Keratinocyte (primary cell): ENCODE measurements around the gene EXOC3L2. TPM values are rescaled to one million over a fixed set of nuclear protein-coding genes. Genes with fewer than 3 reads are reported as not detected.

Source experiments
- DNase-seq: peaks from one replicate; pipeline ENCODE4 v3.0.0-alpha.2; 2011; ENCODE audit warnings: low read depth, missing footprints, low spot score
- FAIRE-seq: peaks from 2 replicates; lab custom pipeline; 2011; peaks lifted over from hg19 to GRCh38; lab: Jason Lieb, UNC
- H2AFZ ChIP-seq: 2 replicates; pipeline ENCODE4 v1.6.0; 2012; ENCODE audit warnings: low read length, control low read depth, inconsistent platforms; ENCODE audit not compliant: control insufficient read depth
- H3K27ac ChIP-seq: 2 replicates; pipeline ENCODE4 v1.5.1; 2011; ENCODE audit warnings: low read length; ENCODE audit not compliant: control insufficient read depth, insufficient read depth
- H3K27me3 ChIP-seq: 3 replicates; pipeline ENCODE4 v1.6.0; 2011; ENCODE audit warnings: low read length; ENCODE audit not compliant: control insufficient read depth, insufficient read depth; ENCODE audit errors: extremely low read depth
- H3K36me3 ChIP-seq, 2 experiments: 2 replicates in 1 of 2; 3 replicates in 1 of 2; pipeline ENCODE4 v1.5.1; 2011; ENCODE audit warnings: low read length in 2 of 2, mild to moderate bottlenecking in 1 of 2; ENCODE audit not compliant: control insufficient read depth in 2 of 2, insufficient read depth in 2 of 2; ENCODE audit errors: extremely low read depth in 1 of 2
- H3K4me1 ChIP-seq: 3 replicates; pipeline ENCODE4 v1.5.1; 2011; ENCODE audit warnings: low read length; ENCODE audit not compliant: control insufficient read depth, insufficient read depth; ENCODE audit errors: extremely low read depth
- H3K4me2 ChIP-seq: 3 replicates; pipeline ENCODE4 v1.6.0; 2011; ENCODE audit warnings: low read depth, low read length; ENCODE audit not compliant: control insufficient read depth, insufficient read depth; ENCODE audit errors: extremely low read depth
- H3K4me3 ChIP-seq, 3 experiments: fragments of 200-600 bp in 1 of 3; sonication (generic) in 1 of 3; 2 replicates in 2 of 3; 3 replicates in 1 of 3; pipeline ENCODE4 v1.5.1; 2011 to 2016; ENCODE audit warnings: low read length in 3 of 3, mild to moderate bottlenecking in 3 of 3, control low read depth in 2 of 3, inconsistent platforms in 1 of 3, low read depth in 1 of 3, mixed read lengths in 1 of 3, mixed run types in 1 of 3, moderate library complexity in 1 of 3; ENCODE audit not compliant: control insufficient read depth in 2 of 3, insufficient read depth in 2 of 3; ENCODE audit errors: extremely low read depth in 1 of 3
- H3K79me2 ChIP-seq: 2 replicates; pipeline ENCODE4 v1.6.0; 2012; ENCODE audit warnings: low read length; ENCODE audit not compliant: control insufficient read depth, insufficient read depth
- H3K9ac ChIP-seq: 3 replicates; pipeline ENCODE4 v1.6.0; 2011; ENCODE audit warnings: low read length; ENCODE audit not compliant: control insufficient read depth, insufficient read depth; ENCODE audit errors: extremely low read depth
- H3K9me1 ChIP-seq: 3 replicates; pipeline ENCODE4 v1.6.0; 2011; ENCODE audit warnings: low read length; ENCODE audit not compliant: control insufficient read depth, insufficient read depth; ENCODE audit errors: extremely low read depth
- H3K9me3 ChIP-seq: 2 replicates; pipeline ENCODE4 v1.5.1; 2012; ENCODE audit warnings: low read depth, low read length; ENCODE audit not compliant: control insufficient read depth
- H4K20me1 ChIP-seq: 3 replicates; pipeline ENCODE4 v1.6.0; 2011; ENCODE audit warnings: low read length; ENCODE audit not compliant: control insufficient read depth, insufficient read depth; ENCODE audit errors: extremely low read depth
- CTCF ChIP-seq, 3 experiments: IDR thresholded peaks in 1 of 3; conservative IDR thresholded peaks in 1 of 3; optimal IDR thresholded peaks in 1 of 3; 2 replicates in 2 of 3; 3 replicates in 1 of 3; pipeline versions ENCODE3 to v1.5.1; 2011; ENCODE audit warnings: low read length in 3 of 3, mild to moderate bottlenecking in 3 of 3, moderate library complexity in 2 of 3, control low read depth in 1 of 3, inconsistent platforms in 1 of 3; ENCODE audit not compliant: insufficient read depth in 2 of 3; ENCODE audit errors: extremely low read depth in 1 of 3
- EZH2 ChIP-seq: IDR thresholded peaks from one replicate; pipeline ENCODE4 v1.6.1; 2012; ENCODE audit warnings: inconsistent platforms, mild to moderate bottlenecking, low read length, moderate library complexity
- dilution Hi-C: fragments of 300-500 bp; cut with MboI; formaldehyde crosslinking; loops from one replicate; pipeline ENCODE4 v1.7.0; 2020; ENCODE audit warnings: low sequenced_read_pairs; ENCODE audit not compliant: extremely low pct_ligation_motif_present
- polyA plus RNA-seq, 5 experiments: library from polyadenylated mRNA; depleted of rRNA in 3 of 5; stranded (reverse) in 3 of 5; stranded (forward) in 1 of 5; unstranded in 1 of 5; fragments of >200 nt; gene quantifications; 1 replicate in 1 of 5; 2 replicates in 3 of 5; 3 replicates in 1 of 5; pipeline versions ENCODE4 v1.2.1 to v1.2.3, GENCODE V29; 2011 to 2012; ENCODE audit warnings: missing spikeins in 2 of 5, low read depth in 1 of 5, low replicate concordance in 1 of 5

Gene EXOC3L2
- polyA plus RNA-seq, 1 donor (not counting 4 experiments of a cell fraction or from before 2014, with no cell fraction given) = 0.08 TPM

GRCh38 chr19:45275370-45275971 is 30.3 kb upstream of the EXOC3L2 start:
- Histone ChIP-seq H3K9ac (no peak overlapping the region), H3K9me1 (no peaks in the 10 kb centered on the region), H3K36me3 (peaks cover 29 to 43% of the 10 kb centered on the region in 2 experiments), H4K20me1 (no peaks in the 10 kb centered on the region), H3K27me3 (no peaks in the 10 kb centered on the region), H3K4me1 (no peaks in the 10 kb centered on the region), H3K4me2 (no peak overlapping the region), H3K27ac (no peak overlapping the region), H2AFZ (no peak overlapping the region), H3K4me3 (no peak overlapping the region), H3K9me3 (no peaks in the 10 kb centered on the region), H3K79me2 (no peaks in the 10 kb centered on the region)
- FAIRE-seq (no peak), DNase-seq (no peak)
- no peak for TF ChIP-seq EZH2
- TF ChIP-seq CTCF (optimal IDR thresholded peaks at IDR 0.05 in 1 of 3, IDR thresholded peaks at IDR 0.05 in 1 of 3, conservative IDR thresholded peaks at IDR 0.05 in 1 of 3; ENCODE audit: extremely low read depth in 1 of 3, insufficient read depth in 2 of 3, low read length in 3 of 3) = no peak
- dilution Hi-C loops = no loop called here

DNA sequence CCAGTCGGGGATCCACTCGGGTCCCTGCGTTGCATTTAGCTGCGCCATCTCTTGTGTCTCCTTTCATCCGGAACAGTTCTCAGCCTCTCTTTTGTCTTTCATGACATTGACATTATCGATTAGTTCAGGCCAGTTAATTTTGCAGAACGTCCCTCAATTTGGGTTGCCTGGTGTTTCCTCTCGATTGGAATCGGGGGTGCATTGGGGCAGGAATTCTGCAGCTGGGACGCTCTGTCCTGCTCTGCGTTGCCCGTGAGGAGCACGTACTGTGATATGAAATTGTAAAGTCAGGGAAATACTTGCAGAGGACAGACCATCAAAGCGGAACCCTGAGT is 28.3 kb upstream of the EXOC3L2 start:
- Histone ChIP-seq H3K4me2 (no peak overlapping the region), H3K9me1 (no peaks in the 10 kb centered on the region), H2AFZ (no peak overlapping the region), H3K27me3 (no peaks in the 10 kb centered on the region), H3K4me3 (no peak overlapping the region), H3K36me3 (peaks cover 40 to 42% of the 10 kb centered on the region in 2 experiments), H3K27ac (no peak overlapping the region), H3K9me3 (no peaks in the 10 kb centered on the region), H3K4me1 (no peaks in the 10 kb centered on the region), H3K79me2 (no peaks in the 10 kb centered on the region), H3K9ac (no peak overlapping the region), H4K20me1 (no peaks in the 10 kb centered on the region)
- DNase-seq (no peak), FAIRE-seq (no peak)
- dilution Hi-C loops = no loop called here
- TF ChIP-seq EZH2 = no peak
- no peak for TF ChIP-seq CTCF (optimal IDR thresholded peaks at IDR 0.05 in 1 of 3, IDR thresholded peaks at IDR 0.05 in 1 of 3, conservative IDR thresholded peaks at IDR 0.05 in 1 of 3; ENCODE audit: extremely low read depth in 1 of 3, insufficient read depth in 2 of 3, low read length in 3 of 3)
